Stimulated activated CD4-positive, alpha-beta T cell treated with anti-CD3 and anti-CD28 coated beads, Interleukin-15, amount 100 ng/mL, for 48 hours (primary cell): Measurements from ENCODE around the gene PGAM4.
"Not testable (repeated sequence)": the region's sequence is repeated elsewhere in the genome, so short reads cannot be mapped to it uniquely, and the experiment has no call there.

Experiments used
- DNase-seq, 2 donors: peaks; one replicate each; pipeline ENCODE4 v3.0.0-alpha.2; 2020; ENCODE audit warnings: low read depth in 2 of 2

The PGAM4 gene

DNA sequence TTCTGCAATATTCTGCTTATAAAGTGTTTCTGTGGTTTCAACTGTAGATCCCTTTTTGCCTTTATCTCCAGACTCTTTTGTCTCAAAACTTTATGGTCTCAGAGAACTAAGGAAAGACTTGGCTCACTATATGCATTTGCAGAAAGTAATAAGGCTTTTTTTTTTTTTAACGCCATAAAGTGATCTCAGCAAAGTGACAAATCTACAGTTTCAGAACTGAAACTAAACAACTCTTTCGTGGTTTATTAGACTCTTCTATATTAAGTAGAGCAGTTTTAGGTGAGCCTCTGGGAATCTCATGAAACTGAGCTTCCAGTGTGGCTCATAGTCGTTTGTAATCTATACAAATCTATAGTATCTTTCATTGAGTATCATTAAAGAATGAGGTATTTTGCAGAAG is 43.7 kb downstream of the PGAM4 start:
- DNase-seq: no peak

DNA sequence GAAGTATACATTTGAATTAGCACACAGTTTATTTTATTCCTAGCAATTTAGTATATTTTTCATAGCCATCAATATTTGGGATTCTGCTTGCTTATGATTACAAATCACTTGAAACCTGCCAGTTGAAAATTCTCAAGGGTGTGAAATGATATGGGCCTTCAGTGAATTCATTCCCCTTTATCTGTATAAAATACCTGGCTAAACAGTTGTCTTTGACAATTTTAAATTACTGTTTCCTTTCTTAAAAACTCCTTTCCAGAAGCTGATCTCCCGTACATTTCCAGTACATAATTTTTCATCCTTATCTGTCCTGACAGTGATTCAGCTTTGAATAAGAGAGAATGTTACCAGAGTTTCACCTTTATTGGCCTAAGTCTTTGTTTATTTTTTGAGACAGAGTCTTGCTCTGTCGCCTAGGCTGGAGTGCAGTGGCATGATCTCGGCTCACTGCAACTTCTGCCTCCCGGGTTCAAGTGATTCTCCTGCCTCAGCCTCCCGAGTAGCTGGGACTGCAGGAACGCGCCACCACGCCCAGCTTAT is 45.0 kb downstream of the PGAM4 start:
- DNase-seq: no peak

DNA sequence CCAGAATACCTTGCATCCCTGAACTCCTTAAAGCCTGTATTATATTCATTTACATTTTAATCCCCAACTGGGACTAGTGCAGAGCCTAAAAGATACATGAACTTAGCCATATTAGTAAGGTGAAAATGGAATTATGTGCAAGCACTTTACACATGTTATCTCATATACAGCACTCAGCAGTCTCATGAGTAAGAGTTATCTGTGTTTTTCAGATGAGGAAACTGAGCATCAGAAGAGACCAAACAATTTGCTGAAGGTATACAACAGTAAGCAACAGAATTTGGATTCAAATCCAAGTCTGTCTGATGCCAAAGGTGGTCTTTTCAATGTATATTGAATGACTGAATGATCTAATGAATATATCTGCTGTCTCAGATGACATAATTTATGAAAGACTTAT is 46.7 kb downstream of the PGAM4 start:
- no peak for DNase-seq

DNA sequence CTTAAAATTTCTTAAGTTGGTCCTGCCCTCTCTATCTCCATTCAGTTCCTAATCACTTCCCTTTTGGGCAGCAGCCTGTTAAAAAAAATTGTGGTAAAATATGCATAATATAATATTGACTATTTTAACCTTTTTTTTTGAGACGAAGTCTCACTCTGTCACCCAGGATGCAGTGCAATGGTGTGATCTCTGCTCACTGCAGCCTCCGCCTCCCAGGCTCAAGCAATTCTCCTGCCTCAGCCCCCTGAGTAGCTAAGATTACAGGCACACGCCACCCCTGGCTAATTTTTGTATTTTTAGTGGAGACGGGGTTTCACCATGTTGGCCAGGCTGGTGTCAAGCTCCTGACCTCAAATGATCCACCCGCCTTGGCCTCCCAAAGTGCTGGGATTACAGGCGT is 50.1 kb downstream of the PGAM4 start:
- not testable (repeated sequence) for DNase-seq

DNA sequence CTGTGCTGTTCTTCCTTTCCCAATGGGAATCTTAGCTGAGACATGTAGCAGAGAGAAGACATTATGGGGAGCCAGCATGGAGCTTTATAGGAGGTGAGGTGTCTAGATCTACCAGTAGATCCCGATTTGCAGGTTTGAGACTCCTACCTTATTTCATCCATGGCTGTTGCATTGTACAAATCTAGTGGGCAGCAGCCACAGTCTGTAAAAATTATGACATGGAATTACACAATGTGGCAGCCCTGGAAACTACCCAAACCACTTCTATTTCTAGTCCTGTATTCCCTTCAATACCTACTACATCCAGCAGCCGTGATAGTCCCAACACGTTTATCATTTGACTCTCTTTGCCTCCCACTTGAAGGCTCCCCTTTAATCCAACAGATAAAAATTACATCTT is 50.9 kb downstream of the PGAM4 start:
- DNase-seq: no peak
